Keratinocyte (primary cell): ENCODE results near the gene DHRS4. TPM values are rescaled to one million over a fixed set of nuclear protein-coding genes. Genes with fewer than 3 reads are reported as not detected.
"Not testable (repeated sequence)": the region's sequence is repeated elsewhere in the genome, so short reads cannot be mapped to it uniquely, and the experiment has no call there.

Experiments used
- DNase-seq: peaks from one replicate; pipeline ENCODE4 v3.0.0-alpha.2; 2011; ENCODE audit warnings: low read depth, missing footprints, low spot score
- FAIRE-seq: peaks from 2 replicates; lab custom pipeline; 2011; peaks lifted over from hg19 to GRCh38; lab: Jason Lieb, UNC
- H2AFZ ChIP-seq: 2 replicates; pipeline ENCODE4 v1.6.0; 2012; ENCODE audit warnings: low read length, control low read depth, inconsistent platforms; ENCODE audit not compliant: control insufficient read depth
- H3K27ac ChIP-seq: 2 replicates; pipeline ENCODE4 v1.5.1; 2011; ENCODE audit warnings: low read length; ENCODE audit not compliant: control insufficient read depth, insufficient read depth
- H3K27me3 ChIP-seq: 3 replicates; pipeline ENCODE4 v1.6.0; 2011; ENCODE audit warnings: low read length; ENCODE audit not compliant: control insufficient read depth, insufficient read depth; ENCODE audit errors: extremely low read depth
- H3K36me3 ChIP-seq, 2 experiments: 2 replicates in 1 of 2; 3 replicates in 1 of 2; pipeline ENCODE4 v1.5.1; 2011; ENCODE audit warnings: low read length in 2 of 2, mild to moderate bottlenecking in 1 of 2; ENCODE audit not compliant: control insufficient read depth in 2 of 2, insufficient read depth in 2 of 2; ENCODE audit errors: extremely low read depth in 1 of 2
- H3K4me1 ChIP-seq: 3 replicates; pipeline ENCODE4 v1.5.1; 2011; ENCODE audit warnings: low read length; ENCODE audit not compliant: control insufficient read depth, insufficient read depth; ENCODE audit errors: extremely low read depth
- H3K4me2 ChIP-seq: 3 replicates; pipeline ENCODE4 v1.6.0; 2011; ENCODE audit warnings: low read depth, low read length; ENCODE audit not compliant: control insufficient read depth, insufficient read depth; ENCODE audit errors: extremely low read depth
- H3K4me3 ChIP-seq, 3 experiments: fragments of 200-600 bp in 1 of 3; sonication (generic) in 1 of 3; 2 replicates in 2 of 3; 3 replicates in 1 of 3; pipeline ENCODE4 v1.5.1; 2011 to 2016; ENCODE audit warnings: low read length in 3 of 3, mild to moderate bottlenecking in 3 of 3, control low read depth in 2 of 3, inconsistent platforms in 1 of 3, low read depth in 1 of 3, mixed read lengths in 1 of 3, mixed run types in 1 of 3, moderate library complexity in 1 of 3; ENCODE audit not compliant: control insufficient read depth in 2 of 3, insufficient read depth in 2 of 3; ENCODE audit errors: extremely low read depth in 1 of 3
- H3K79me2 ChIP-seq: 2 replicates; pipeline ENCODE4 v1.6.0; 2012; ENCODE audit warnings: low read length; ENCODE audit not compliant: control insufficient read depth, insufficient read depth
- H3K9ac ChIP-seq: 3 replicates; pipeline ENCODE4 v1.6.0; 2011; ENCODE audit warnings: low read length; ENCODE audit not compliant: control insufficient read depth, insufficient read depth; ENCODE audit errors: extremely low read depth
- H3K9me1 ChIP-seq: 3 replicates; pipeline ENCODE4 v1.6.0; 2011; ENCODE audit warnings: low read length; ENCODE audit not compliant: control insufficient read depth, insufficient read depth; ENCODE audit errors: extremely low read depth
- H3K9me3 ChIP-seq: 2 replicates; pipeline ENCODE4 v1.5.1; 2012; ENCODE audit warnings: low read depth, low read length; ENCODE audit not compliant: control insufficient read depth
- H4K20me1 ChIP-seq: 3 replicates; pipeline ENCODE4 v1.6.0; 2011; ENCODE audit warnings: low read length; ENCODE audit not compliant: control insufficient read depth, insufficient read depth; ENCODE audit errors: extremely low read depth
- dilution Hi-C: fragments of 300-500 bp; cut with MboI; formaldehyde crosslinking; loops from one replicate; pipeline ENCODE4 v1.7.0; 2020; ENCODE audit warnings: low sequenced_read_pairs; ENCODE audit not compliant: extremely low pct_ligation_motif_present
- polyA plus RNA-seq, 5 experiments: library from polyadenylated mRNA; depleted of rRNA in 3 of 5; stranded (reverse) in 3 of 5; stranded (forward) in 1 of 5; unstranded in 1 of 5; fragments of >200 nt; gene quantifications; 1 replicate in 1 of 5; 2 replicates in 3 of 5; 3 replicates in 1 of 5; pipeline versions ENCODE4 v1.2.1 to v1.2.3, GENCODE V29; 2011 to 2012; ENCODE audit warnings: missing spikeins in 2 of 5, low read depth in 1 of 5, low replicate concordance in 1 of 5

DHRS4 gene
- polyA plus RNA-seq, 1 donor (not counting 4 experiments of a cell fraction or from before 2014, with no cell fraction given), result 22.8 TPM

- H4K20me1 ChIP-seq, H3K9ac ChIP-seq, H3K27ac ChIP-seq, H3K4me2 ChIP-seq, FAIRE-seq, H3K36me3 ChIP-seq, H3K79me2 ChIP-seq, H3K4me3 ChIP-seq, H3K9me3 ChIP-seq, H3K27me3 ChIP-seq, dilution Hi-C loops, H2AFZ ChIP-seq, DNase-seq, H3K9me1 ChIP-seq: not testable (repeated sequence)
- H3K4me1 ChIP-seq, result peaks cover 20% of the 10 kb centered on the region
These were observed 37.4 kb downstream of the DHRS4 start for GRCh38 chr14:23990961-23991360.

- H3K4me2 ChIP-seq, H3K9me3 ChIP-seq, H3K9me1 ChIP-seq, FAIRE-seq, dilution Hi-C loops, H3K4me1 ChIP-seq, H3K27ac ChIP-seq, H3K79me2 ChIP-seq, H2AFZ ChIP-seq, DNase-seq, H4K20me1 ChIP-seq, H3K36me3 ChIP-seq, H3K27me3 ChIP-seq, H3K4me3 ChIP-seq, H3K9ac ChIP-seq: not testable (repeated sequence)
These were observed 39.5 kb downstream of the DHRS4 start for GRCh38 chr14:23993042-23993441.

GRCh38 chr14:23996009-23996408 is 42.4 kb downstream of the DHRS4 start:
- H3K9me3 ChIP-seq, H3K4me1 ChIP-seq, H3K9ac ChIP-seq, H4K20me1 ChIP-seq, H3K36me3 ChIP-seq, FAIRE-seq, H3K79me2 ChIP-seq, H2AFZ ChIP-seq, DNase-seq, H3K27me3 ChIP-seq, dilution Hi-C loops, H3K27ac ChIP-seq, H3K4me2 ChIP-seq, H3K9me1 ChIP-seq, H3K4me3 ChIP-seq: not testable (repeated sequence)

GRCh38 chr14:23996825-23997224 is 43.3 kb downstream of the DHRS4 start:
- dilution Hi-C loops, result not testable (repeated sequence)

GRCh38 chr14:23999640-24000039 is 46.1 kb downstream of the DHRS4 start:
- H3K4me3 ChIP-seq, DNase-seq, H3K27me3 ChIP-seq, H3K9me1 ChIP-seq, H3K27ac ChIP-seq, H3K4me2 ChIP-seq, H3K4me1 ChIP-seq, dilution Hi-C loops, H3K9ac ChIP-seq, H3K36me3 ChIP-seq, FAIRE-seq, H4K20me1 ChIP-seq, H3K9me3 ChIP-seq, H2AFZ ChIP-seq, H3K79me2 ChIP-seq: not testable (repeated sequence)

More at GRCh38 chr14:23996825-23997224, 43.3 kb downstream of the DHRS4 start:
- H4K20me1 ChIP-seq, H3K9me1 ChIP-seq, DNase-seq, H3K36me3 ChIP-seq, H3K79me2 ChIP-seq, H3K9me3 ChIP-seq, H3K4me1 ChIP-seq, H3K4me2 ChIP-seq, FAIRE-seq, H3K9ac ChIP-seq, H2AFZ ChIP-seq, H3K4me3 ChIP-seq, H3K27ac ChIP-seq, H3K27me3 ChIP-seq: not testable (repeated sequence)
